Stimulated activated CD4-positive, alpha-beta T cell treated with anti-CD3 and anti-CD28 coated beads, Interleukin-4, amount 100 ng/mL, for 24 hours (primary cell): Measurements from ENCODE around the gene EIF3C.
"Not testable (repeated sequence)": the region's sequence is repeated elsewhere in the genome, so short reads cannot be mapped to it uniquely, and the experiment has no call there.

ENCODE experiments used
- DNase-seq: peaks from one replicate; pipeline ENCODE4 v3.0.0-alpha.2; 2020

The EIF3C gene

DNA sequence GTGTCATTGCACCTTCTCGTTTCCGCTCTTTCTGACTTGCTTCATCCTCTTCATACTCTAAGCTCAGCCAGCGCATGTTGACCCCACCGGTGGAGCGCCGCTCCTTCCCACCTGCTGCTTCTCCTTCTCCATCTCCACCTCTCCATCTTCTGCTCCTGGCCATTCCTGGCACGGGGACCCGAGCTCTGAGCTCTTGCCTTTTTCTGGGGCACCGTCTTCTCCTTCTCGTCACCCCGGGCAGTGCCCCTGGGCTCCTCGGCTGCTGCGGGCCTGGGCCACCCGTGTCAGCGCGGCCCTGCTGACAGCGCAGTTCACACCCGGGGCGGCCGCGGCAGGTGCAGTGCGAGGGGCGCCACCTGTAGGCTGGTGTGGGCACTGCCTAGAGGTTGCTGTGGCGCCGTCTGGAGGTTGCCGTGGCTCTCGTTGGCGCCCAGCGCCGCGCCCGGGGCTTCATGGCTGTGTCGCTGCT lies 38.8 kb downstream of the EIF3C start:
- DNase-seq: peak; percentile 23

DNA sequence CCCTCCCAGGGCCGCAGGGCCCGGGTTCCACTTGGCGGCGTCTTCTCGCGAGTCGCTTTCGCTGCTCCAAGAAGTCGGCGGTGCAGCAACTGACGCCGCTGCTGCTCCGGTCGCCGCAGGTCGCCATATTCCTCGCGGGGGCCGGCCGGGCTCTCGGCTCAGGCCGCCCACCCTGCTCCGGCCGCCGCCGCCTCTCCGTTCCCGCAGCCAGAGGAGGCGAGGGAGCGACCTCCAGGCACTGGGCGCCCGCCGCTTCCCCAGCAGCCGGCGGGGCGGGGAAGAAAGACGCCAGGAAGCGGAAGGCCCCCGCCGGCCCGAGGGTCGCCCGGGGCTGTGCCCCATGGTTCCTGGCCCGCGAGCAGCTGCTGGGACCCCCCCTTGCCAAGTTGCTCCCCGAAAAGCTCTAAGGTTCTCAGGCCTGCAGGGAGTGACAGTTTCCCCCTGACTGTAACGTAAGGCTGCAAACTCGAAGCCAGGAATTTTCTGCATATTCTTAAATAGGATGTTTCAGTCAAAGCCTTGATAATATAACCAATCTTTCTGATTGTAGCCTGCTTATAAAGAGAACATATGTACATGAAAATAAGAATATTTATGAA lies 39.3 kb downstream of the EIF3C start:
- DNase-seq: not testable (repeated sequence)

GRCh38 chr16:28751487-28751886 lies 40.2 kb downstream of the EIF3C start, which contains the start of gene NPIPB9:
TSS of gene NPIPB9 (plus strand) at chr16:28751787.
- DNase-seq: not testable (repeated sequence)

GRCh38 chr16:28781697-28782096 lies 70.4 kb downstream of the EIF3C start:
- not testable (repeated sequence) for DNase-seq

GRCh38 chr16:28782357-28782756 lies 71.1 kb downstream of the EIF3C start:
- not testable (repeated sequence) for DNase-seq
